ENCODE measurements around the gene FILIP1L.

FILIP1L gene

GRCh38 chr3:100002599-100003350, 111.5 kb downstream of the FILIP1L start:
- ATAC-seq: peak; percentile 84

More at GRCh38 chr3:100002599-100003350, 111.5 kb downstream of the FILIP1L start:
- no peak for TF ChIP-seq ZNF565 (CRISPR knock-in tag; conservative IDR thresholded peaks at IDR 0.05; ENCODE audit: low read depth)
- TF ChIP-seq SNAI2 (CRISPR knock-in tag; IDR thresholded peaks at IDR 0.05): peak; percentile 75; the same call in 1 of the 2 replicates
- TF ChIP-seq ARNTL (CRISPR knock-in tag; IDR thresholded peaks at IDR 0.05; ENCODE audit: borderline replicate concordance, low read depth): no peak
- no peak for TF ChIP-seq PATZ1 (CRISPR knock-in tag; IDR thresholded peaks at IDR 0.05; ENCODE audit: borderline replicate concordance)
- no peak for TF ChIP-seq ESRRG (CRISPR knock-in tag; IDR thresholded peaks at IDR 0.05)
- TF ChIP-seq GLIS3 (CRISPR knock-in tag; IDR thresholded peaks at IDR 0.05): no peak
- TF ChIP-seq ISL1 (CRISPR knock-in tag; IDR thresholded peaks at IDR 0.05): peak; percentile 93
- peak; percentile 88 for TF ChIP-seq CSDC2 (CRISPR knock-in tag; IDR thresholded peaks at IDR 0.05)
- peak; percentile 51; the same call in 1 of the 2 replicates for TF ChIP-seq ZFP3 (CRISPR knock-in tag; IDR thresholded peaks at IDR 0.05)
- no peak for TF ChIP-seq ZNF8 (CRISPR knock-in tag; IDR thresholded peaks at IDR 0.05)
- no peak for TF ChIP-seq BACH2 (CRISPR knock-in tag; IDR thresholded peaks at IDR 0.05; ENCODE audit: borderline replicate concordance)
- TF ChIP-seq CSRNP3 (CRISPR knock-in tag; IDR thresholded peaks at IDR 0.05): no peak
- TF ChIP-seq TSHZ2 (CRISPR knock-in tag; IDR thresholded peaks at IDR 0.05): no peak
- no peak for TF ChIP-seq TCF4 (CRISPR knock-in tag; IDR thresholded peaks at IDR 0.05; ENCODE audit: borderline replicate concordance)
- no peak for TF ChIP-seq PPARA (CRISPR knock-in tag; IDR thresholded peaks at IDR 0.05; ENCODE audit: borderline replicate concordance)
- TF ChIP-seq ZC3H10 (CRISPR knock-in tag; IDR thresholded peaks at IDR 0.05): 0 out of 2 replicates have a peak, but pooled peaks have one; percentile 48
- TF ChIP-seq ZFP30 (CRISPR knock-in tag; IDR thresholded peaks at IDR 0.05): no peak
- TF ChIP-seq CREB5 (CRISPR knock-in tag; IDR thresholded peaks at IDR 0.05; ENCODE audit: low read depth): peak; percentile 98
- peak; percentile 57; the same call in 1 of the 2 replicates for TF ChIP-seq ZNF70 (CRISPR knock-in tag; IDR thresholded peaks at IDR 0.05)
- no peak for TF ChIP-seq OSR1 (CRISPR knock-in tag; IDR thresholded peaks at IDR 0.05)
- TF ChIP-seq RARB (CRISPR knock-in tag; IDR thresholded peaks at IDR 0.05): no peak
- TF ChIP-seq TOX (CRISPR knock-in tag; IDR thresholded peaks at IDR 0.05; ENCODE audit: borderline replicate concordance): peak; percentile 5; the same call in 1 of the 2 replicates
- no peak for TF ChIP-seq POU6F1 (CRISPR knock-in tag; IDR thresholded peaks at IDR 0.05; ENCODE audit: borderline replicate concordance, low read depth)
